ENCODE results near the gene GCA.

GCA gene

DNA sequence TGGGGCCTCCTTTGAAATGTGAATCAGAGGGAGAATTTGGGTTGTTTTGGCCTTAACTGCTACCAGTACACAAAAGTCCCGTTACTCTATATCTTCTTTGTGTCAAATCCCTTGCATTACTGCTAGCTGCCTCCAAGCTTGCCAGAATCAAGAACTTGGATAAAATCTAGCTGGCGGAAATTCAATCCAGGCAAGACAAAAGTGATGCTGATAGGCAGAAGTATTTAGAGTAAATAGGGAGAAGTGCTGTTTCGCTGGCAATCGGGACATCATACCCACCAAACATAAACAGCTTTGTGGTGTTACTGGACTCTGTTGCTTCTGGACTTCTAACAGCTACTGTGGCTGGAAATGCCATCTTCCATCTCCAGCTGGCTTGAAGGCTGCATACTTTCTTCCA is 28.0 kb upstream of the GCA start:
- TF ChIP-seq CTCF (IDR thresholded peaks at IDR 0.05; ENCODE audit: low read depth, low read length) (no peak), MAX (IDR thresholded peaks at IDR 0.05; ENCODE audit: low read depth, low read length) (no peak), POLR2A (IDR thresholded peaks at IDR 0.05; ENCODE audit: extremely low read depth, insufficient read length) (no peak), MYC (IDR thresholded peaks at IDR 0.05; ENCODE audit: low read depth, low read length) (no peak)
- DNase-seq (ENCODE audit: low read depth), result peak; percentile 8
- peak overlapping the region; percentile 95 for H3K4me3 ChIP-seq (ENCODE audit: low read depth, low read length)

DNA sequence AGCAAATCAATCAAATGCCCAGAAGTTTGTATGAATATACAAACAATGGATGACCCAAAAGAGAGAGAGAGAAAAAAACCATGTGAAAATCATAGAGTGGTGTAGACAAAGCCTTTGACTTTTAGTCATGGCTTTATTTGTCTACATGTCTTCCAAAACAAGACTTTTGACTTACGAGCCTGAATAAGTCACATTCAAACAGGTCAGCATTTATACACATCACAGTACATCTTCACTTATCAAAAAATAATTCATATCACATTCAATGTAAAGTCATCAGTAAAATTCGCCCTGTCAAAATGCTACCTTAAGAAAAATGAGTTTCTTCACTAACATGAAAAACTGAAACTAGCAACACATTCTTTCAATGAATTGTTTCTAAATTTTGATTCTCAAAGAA is 27.3 kb upstream of the GCA start:
- H3K4me3 ChIP-seq (ENCODE audit: low read depth, low read length), result peak overlapping the region; percentile 95
- TF ChIP-seq POLR2A (IDR thresholded peaks at IDR 0.05; ENCODE audit: extremely low read depth, insufficient read length) (no peak), CTCF (IDR thresholded peaks at IDR 0.05; ENCODE audit: low read depth, low read length) (no peak), MAX (IDR thresholded peaks at IDR 0.05; ENCODE audit: low read depth, low read length) (no peak), MYC (IDR thresholded peaks at IDR 0.05; ENCODE audit: low read depth, low read length) (no peak)
- no peak for DNase-seq (ENCODE audit: low read depth)

DNA sequence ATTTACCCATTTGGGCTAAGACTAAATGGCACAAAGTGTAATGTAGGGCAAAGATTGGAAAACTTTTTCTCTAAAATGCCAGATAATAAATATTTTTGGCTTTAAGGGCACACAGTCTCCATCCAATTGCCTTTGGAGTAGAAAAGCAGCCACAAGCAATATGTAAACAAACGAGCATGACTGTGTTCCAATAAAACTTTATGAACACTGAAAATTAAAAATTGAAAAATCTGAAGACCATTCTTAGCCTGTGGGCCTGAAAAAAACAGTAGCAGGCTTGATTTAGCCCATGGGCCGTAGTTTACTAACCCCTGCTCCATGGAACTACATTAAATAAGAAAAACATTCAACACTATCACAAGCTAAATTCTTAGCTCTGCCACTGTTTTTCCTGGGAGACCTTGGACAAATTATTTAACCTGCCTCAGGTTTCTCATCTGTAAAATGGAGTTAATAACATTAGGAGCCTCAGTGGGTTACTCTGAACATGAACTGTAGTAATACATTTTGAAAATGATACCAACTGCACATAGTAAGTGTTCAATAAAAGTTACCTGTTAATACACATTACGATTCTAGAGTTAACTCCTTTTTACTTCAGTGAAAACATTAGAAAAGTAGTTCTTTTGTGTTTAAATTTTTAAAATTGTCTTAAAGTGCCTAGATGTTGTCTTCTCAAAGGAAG is 26.7 kb upstream of the GCA start:
- peak overlapping the region; percentile 95 for H3K4me3 ChIP-seq (ENCODE audit: low read depth, low read length)
- TF ChIP-seq MYC (IDR thresholded peaks at IDR 0.05; ENCODE audit: low read depth, low read length), result no peak
- TF ChIP-seq MAX (IDR thresholded peaks at IDR 0.05; ENCODE audit: low read depth, low read length), result no peak
- TF ChIP-seq POLR2A (IDR thresholded peaks at IDR 0.05; ENCODE audit: extremely low read depth, insufficient read length), result no peak
- TF ChIP-seq CTCF (IDR thresholded peaks at IDR 0.05; ENCODE audit: low read depth, low read length), result no peak
- DNase-seq (ENCODE audit: low read depth), result peak; percentile 18

DNA sequence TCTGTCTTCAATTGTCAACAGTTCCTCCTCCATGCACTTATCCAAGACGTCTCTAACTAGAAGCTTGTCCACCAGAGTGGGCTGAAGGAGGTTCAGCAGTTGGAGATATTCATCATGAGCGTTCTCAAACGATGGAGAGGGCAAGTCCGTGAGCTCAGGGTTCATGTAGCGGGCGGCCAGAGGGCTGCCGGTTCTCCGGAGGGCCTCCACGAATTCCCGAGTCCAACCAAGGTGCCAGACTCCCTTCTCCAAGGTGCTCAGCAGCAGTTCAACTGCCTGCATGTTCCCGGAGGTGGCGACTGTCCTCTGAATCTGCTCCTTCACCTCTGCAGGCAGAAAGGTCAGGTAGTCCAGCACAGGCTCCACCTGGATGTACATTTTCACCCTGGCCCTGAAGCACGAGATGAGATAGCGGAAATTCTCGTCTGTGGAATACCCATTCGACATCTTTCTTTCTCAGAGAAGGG is 26.0 kb upstream of the GCA start:
- no peak for TF ChIP-seq POLR2A (IDR thresholded peaks at IDR 0.05; ENCODE audit: extremely low read depth, insufficient read length)
- no peak for TF ChIP-seq MAX (IDR thresholded peaks at IDR 0.05; ENCODE audit: low read depth, low read length)
- no peak for TF ChIP-seq MYC (IDR thresholded peaks at IDR 0.05; ENCODE audit: low read depth, low read length)
- DNase-seq (ENCODE audit: low read depth), result peak; percentile 69
- peak overlapping the region; percentile 95 for H3K4me3 ChIP-seq (ENCODE audit: low read depth, low read length)

- peak within 1 kb of the TSS; percentile 95 for H3K4me3 ChIP-seq (ENCODE audit: low read depth, low read length)
- peak; percentile 64 for TF ChIP-seq MAX (IDR thresholded peaks at IDR 0.05; ENCODE audit: low read depth, low read length)
- no peak for TF ChIP-seq POLR2A (IDR thresholded peaks at IDR 0.05; ENCODE audit: extremely low read depth, insufficient read length)
- TF ChIP-seq CTCF (IDR thresholded peaks at IDR 0.05; ENCODE audit: low read depth, low read length), result peak; percentile 45
- peak; percentile 62 for TF ChIP-seq MYC (IDR thresholded peaks at IDR 0.05; ENCODE audit: low read depth, low read length)
- peak; percentile 93 for DNase-seq (ENCODE audit: low read depth)
These were observed 25.4 kb upstream of the GCA start, which contains the start of gene IFIH1 for GRCh38 chr2:162318328-162319180. TSS of gene IFIH1 (minus strand) at chr2:162318684. CDS start at chr2:162318307, 377 bp downstream.
